RWPE2 (cell line): ENCODE data around the gene SLC8A1.

Experiments
- ATAC-seq: fragments of 200-7000 bp; cut with Tn5 transposase; 3 replicates; pipeline ENCODE4 v1.9.1; 2021; ENCODE audit warnings: low read depth
- DNase-seq: peaks from one replicate; pipeline ENCODE4 v3.0.0-alpha.2; 2020; ENCODE audit warnings: low spot score
- H3K27ac ChIP-seq: fragments of 450-650 bp; 2 replicates; pipeline ENCODE4 v1.5.1; 2017; ENCODE audit warnings: mild to moderate bottlenecking; ENCODE audit not compliant: poor library complexity, severe bottlenecking
- H3K27me3 ChIP-seq: fragments of 250-450 bp; sonication (Bioruptor Pico); 2 replicates; pipeline ENCODE4 v1.5.1; 2021; ENCODE audit warnings: mild to moderate bottlenecking, moderate library complexity; ENCODE audit not compliant: insufficient read depth, poor library complexity, severe bottlenecking
- H3K36me3 ChIP-seq: fragments of 250-450 bp; sonication (Bioruptor Pico); 2 replicates; pipeline ENCODE4 v1.5.1; 2020; ENCODE audit warnings: low read depth, mild to moderate bottlenecking, moderate library complexity
- H3K4me1 ChIP-seq: fragments of 250-450 bp; sonication (Bioruptor Pico); 2 replicates; pipeline ENCODE4 v1.5.1; 2021; ENCODE audit warnings: mild to moderate bottlenecking, moderate library complexity; ENCODE audit not compliant: insufficient read depth, poor library complexity, severe bottlenecking
- H3K4me3 ChIP-seq: fragments of 250-450 bp; sonication (Bioruptor Pico); 2 replicates; pipeline ENCODE4 v1.5.1; 2021; ENCODE audit warnings: mild to moderate bottlenecking, moderate library complexity; ENCODE audit not compliant: severe bottlenecking
- H3K9me3 ChIP-seq: fragments of 250-450 bp; sonication (Bioruptor Pico); 2 replicates; pipeline ENCODE4 v1.5.1; 2021; ENCODE audit warnings: mild to moderate bottlenecking, moderate library complexity; ENCODE audit not compliant: severe bottlenecking
- TF ChIP-seq, protein P1 (sequence below): fragments of 450-650 bp; IDR thresholded peaks from one replicate; pipeline ENCODE4 v1.5.1; 2017; ENCODE audit warnings: mild to moderate bottlenecking, moderate library complexity; ENCODE audit not compliant: poor library complexity, severe bottlenecking

The SLC8A1 gene

DNA sequence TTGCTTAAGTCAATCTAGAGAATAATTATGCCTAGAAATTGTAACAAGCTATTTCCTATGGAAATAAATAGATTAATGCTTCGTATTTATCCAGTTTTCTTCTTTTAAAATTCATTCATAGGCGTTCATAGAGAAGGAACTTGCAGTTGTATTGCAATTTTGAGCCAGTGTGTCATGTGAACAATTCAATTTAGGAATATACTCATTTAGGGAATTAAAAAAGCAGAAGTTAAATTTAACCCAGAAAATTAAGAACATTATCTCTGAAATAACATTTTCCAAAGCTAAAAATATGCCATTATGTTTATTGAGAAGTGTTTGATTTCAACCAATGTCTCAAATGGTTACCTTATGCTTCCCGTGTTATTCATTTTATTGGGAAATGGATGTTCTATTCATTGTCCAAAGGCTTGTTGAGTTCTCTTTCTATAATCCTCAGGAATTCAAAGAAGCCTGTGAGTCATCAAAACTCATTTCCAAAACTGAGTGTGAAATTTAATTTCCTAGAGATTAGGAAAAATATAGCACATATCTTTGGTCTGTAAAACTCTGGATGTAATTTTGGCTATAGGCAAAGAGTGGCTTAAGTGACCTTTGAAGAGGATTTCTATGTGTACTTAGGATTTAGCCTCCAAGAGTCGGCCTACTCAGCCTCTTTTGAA, 99.7 kb downstream of the SLC8A1 start:
- Histone ChIP-seq H3K4me1 (peaks cover 28% of the 10 kb centered on the region), H3K4me3 (no peak overlapping the region), H3K36me3 (no peaks in the 10 kb centered on the region), H3K27ac (peak overlapping the region; percentile 93), H3K9me3 (no peaks in the 10 kb centered on the region), H3K27me3 (no peaks in the 10 kb centered on the region)
- TF ChIP-seq, protein P1, sequence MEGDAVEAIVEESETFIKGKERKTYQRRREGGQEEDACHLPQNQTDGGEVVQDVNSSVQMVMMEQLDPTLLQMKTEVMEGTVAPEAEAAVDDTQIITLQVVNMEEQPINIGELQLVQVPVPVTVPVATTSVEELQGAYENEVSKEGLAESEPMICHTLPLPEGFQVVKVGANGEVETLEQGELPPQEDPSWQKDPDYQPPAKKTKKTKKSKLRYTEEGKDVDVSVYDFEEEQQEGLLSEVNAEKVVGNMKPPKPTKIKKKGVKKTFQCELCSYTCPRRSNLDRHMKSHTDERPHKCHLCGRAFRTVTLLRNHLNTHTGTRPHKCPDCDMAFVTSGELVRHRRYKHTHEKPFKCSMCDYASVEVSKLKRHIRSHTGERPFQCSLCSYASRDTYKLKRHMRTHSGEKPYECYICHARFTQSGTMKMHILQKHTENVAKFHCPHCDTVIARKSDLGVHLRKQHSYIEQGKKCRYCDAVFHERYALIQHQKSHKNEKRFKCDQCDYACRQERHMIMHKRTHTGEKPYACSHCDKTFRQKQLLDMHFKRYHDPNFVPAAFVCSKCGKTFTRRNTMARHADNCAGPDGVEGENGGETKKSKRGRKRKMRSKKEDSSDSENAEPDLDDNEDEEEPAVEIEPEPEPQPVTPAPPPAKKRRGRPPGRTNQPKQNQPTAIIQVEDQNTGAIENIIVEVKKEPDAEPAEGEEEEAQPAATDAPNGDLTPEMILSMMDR = no peak
- DNase-seq (no peak), ATAC-seq (peak; percentile 86)

- Histone ChIP-seq H3K4me3 (no peak overlapping the region), H3K36me3 (no peaks in the 10 kb centered on the region), H3K4me1 (peaks cover 36% of the 10 kb centered on the region), H3K27me3 (no peaks in the 10 kb centered on the region), H3K27ac (peak overlapping the region; percentile 27), H3K9me3 (no peaks in the 10 kb centered on the region)
- TF ChIP-seq, protein P1 = no peak
- no peak for DNase-seq
- peak; percentile 64 for ATAC-seq
Observed at GRCh38 chr2:40348665-40349064, 103.2 kb downstream of the SLC8A1 start.

- TF ChIP-seq, protein P1 = no peak
- Histone ChIP-seq H3K4me1 (peaks cover 37% of the 10 kb centered on the region), H3K36me3 (no peaks in the 10 kb centered on the region), H3K27ac (peak overlapping the region; percentile 27), H3K4me3 (no peak overlapping the region), H3K27me3 (no peaks in the 10 kb centered on the region), H3K9me3 (no peaks in the 10 kb centered on the region)
- no peak for ATAC-seq
- DNase-seq = no peak
Observed at GRCh38 chr2:40348038-40348437, 103.9 kb downstream of the SLC8A1 start.

DNA sequence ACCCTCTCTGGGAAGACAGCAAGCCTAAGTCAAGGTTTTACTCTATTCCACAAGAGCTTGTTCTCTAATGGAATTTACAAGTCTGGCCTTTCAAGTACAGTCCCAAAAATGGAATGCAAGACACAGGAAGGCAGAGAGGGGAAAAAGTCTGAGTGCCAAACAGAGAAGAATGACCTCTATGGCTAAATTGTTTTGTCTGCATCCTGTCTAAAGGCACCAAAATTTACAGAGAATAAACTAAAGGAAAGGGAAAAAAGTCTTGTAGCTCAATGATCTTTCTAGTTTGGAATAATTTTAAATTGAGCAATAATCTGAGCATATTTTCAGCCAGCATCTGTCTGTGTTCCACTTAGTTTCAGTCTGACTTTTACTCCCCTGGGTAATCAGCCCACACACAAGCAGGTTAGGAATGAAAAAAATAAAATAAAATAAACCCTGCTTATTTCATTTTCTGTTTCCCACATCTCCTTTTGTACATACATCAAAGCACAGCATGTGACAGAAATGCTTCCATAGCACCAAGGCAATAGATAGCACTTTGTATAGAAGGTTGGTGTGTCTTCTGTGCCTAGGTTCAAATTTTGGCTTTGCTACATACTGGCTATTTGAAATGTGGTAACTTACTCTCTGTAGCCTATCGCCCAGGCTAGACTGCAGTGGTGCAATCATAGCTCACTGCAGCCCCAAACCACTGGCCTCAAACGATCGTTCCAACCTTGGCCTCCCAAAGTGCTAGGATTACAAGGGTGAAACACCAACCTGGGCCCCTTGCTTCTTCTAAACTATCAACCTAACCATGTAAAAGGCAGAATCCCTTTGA, 105.1 kb downstream of the SLC8A1 start:
- no peak for ATAC-seq
- no peak overlapping the region for H3K27ac ChIP-seq
- H3K4me3 ChIP-seq = no peak overlapping the region
- DNase-seq = no peak
- no peaks in the 10 kb centered on the region for H3K36me3 ChIP-seq
- H3K4me1 ChIP-seq = peaks cover 26% of the 10 kb centered on the region
- TF ChIP-seq, protein P1 = no peak
- H3K27me3 ChIP-seq = no peaks in the 10 kb centered on the region
- no peaks in the 10 kb centered on the region for H3K9me3 ChIP-seq

DNA sequence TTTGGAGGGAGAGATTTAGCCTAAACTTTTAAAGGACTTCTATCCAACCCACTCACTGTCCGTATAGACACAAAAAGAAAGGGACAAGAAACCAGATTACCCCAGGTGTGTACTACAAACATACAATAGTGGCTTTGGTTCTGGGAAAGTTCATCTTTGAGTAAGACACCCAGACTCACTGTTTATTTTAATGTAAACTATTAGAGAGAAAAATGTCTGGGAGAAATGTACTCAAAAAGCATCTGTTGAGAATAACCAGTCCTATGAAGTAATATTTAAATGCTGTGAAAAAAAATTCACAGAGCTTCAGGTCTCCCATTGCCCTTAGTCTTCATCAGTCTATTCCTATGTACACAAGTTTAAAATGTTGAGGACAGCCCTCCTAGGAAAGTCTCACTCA, 107.5 kb downstream of the SLC8A1 start:
- Histone ChIP-seq H3K4me3 (no peak overlapping the region), H3K27ac (peak overlapping the region; percentile 16), H3K27me3 (no peaks in the 10 kb centered on the region), H3K9me3 (no peaks in the 10 kb centered on the region), H3K36me3 (no peaks in the 10 kb centered on the region), H3K4me1 (peaks cover 25% of the 10 kb centered on the region)
- TF ChIP-seq, protein P1 = no peak
- no peak for ATAC-seq
- no peak for DNase-seq
